Stimulated activated effector memory CD8-positive, alpha-beta T cell treated with anti-CD3 and anti-CD28 coated beads, Interleukin-12 subunit alpha, Interleukin-12 subunit beta, amount 100 ng/mL, for 72 hours (primary cell): ENCODE data around the gene GSK3B.

Experiments
- ATAC-seq: fragments of 150-1000 bp; cut with Tn5 transposase; 2 replicates; pipeline ENCODE4 v1.10.0; 2021
- DNase-seq, 2 donors: peaks; one replicate each; pipeline ENCODE4 v3.0.0; 2021 to 2022; ENCODE audit warnings: low spot score in 2 of 2
- H3K27ac Mint-ChIP-seq: one replicate; pipeline ENCODE4 v1.8.0; 2022; ENCODE audit warnings: mild to moderate bottlenecking, mixed read lengths
- H3K36me3 Mint-ChIP-seq: one replicate; pipeline ENCODE4 v1.8.0; 2022; ENCODE audit warnings: mild to moderate bottlenecking, mixed read lengths
- H3K4me1 Mint-ChIP-seq: one replicate; pipeline ENCODE4 v1.8.0; 2022; ENCODE audit warnings: mixed read lengths
- H3K4me3 Mint-ChIP-seq: one replicate; pipeline ENCODE4 v1.8.0; 2022; ENCODE audit warnings: mild to moderate bottlenecking, mixed read lengths
- H3K9me3 Mint-ChIP-seq: one replicate; pipeline ENCODE4 v1.8.0; 2022; ENCODE audit warnings: mixed read lengths

The GSK3B gene

GRCh38 chr3:119776304-119776703, 317.9 kb downstream of the GSK3B start:
- Mint-ChIP-seq H3K4me1 (peaks cover 5% of the 10 kb centered on the region), H3K4me3 (no peak overlapping the region), H3K36me3 (no peaks in the 10 kb centered on the region), H3K27ac (no peak overlapping the region), H3K9me3 (peaks cover 7% of the 10 kb centered on the region)
- no peak for ATAC-seq
- DNase-seq: no peak

GRCh38 chr3:119774444-119774843, 319.8 kb downstream of the GSK3B start:
- ATAC-seq (no peak), DNase-seq (no peak)
- Mint-ChIP-seq H3K27ac (no peak overlapping the region), H3K36me3 (no peaks in the 10 kb centered on the region), H3K9me3 (peaks cover 7% of the 10 kb centered on the region), H3K4me3 (no peak overlapping the region), H3K4me1 (no peaks in the 10 kb centered on the region)
